HFFc6 (cell line): ENCODE measurements around the gene TTC7B. TPM values are rescaled to one million over a fixed set of nuclear protein-coding genes. Genes with fewer than 3 reads are reported as not detected.

ENCODE experiments used
- DNase-seq: peaks from one replicate; pipeline ENCODE4 v3.0.0-alpha.2; 2018
- H3K27ac Mint-ChIP-seq: 2 replicates; pipeline ENCODE4 v1.8.0; 2020; ENCODE audit warnings: mild to moderate bottlenecking, mixed read lengths
- H3K27me3 Mint-ChIP-seq: 2 replicates; pipeline ENCODE4 v1.8.0; 2021; ENCODE audit warnings: mild to moderate bottlenecking, moderate library complexity, mixed read lengths; ENCODE audit not compliant: insufficient read depth
- H3K36me3 Mint-ChIP-seq: 2 replicates; pipeline ENCODE4 v1.8.0; 2021; ENCODE audit warnings: low read depth, mixed read lengths
- H3K4me1 Mint-ChIP-seq: 2 replicates; pipeline ENCODE4 v1.8.0; 2020; ENCODE audit warnings: low read depth, mixed read lengths
- H3K4me3 Mint-ChIP-seq: 2 replicates; pipeline ENCODE4 v1.8.0; 2020; ENCODE audit warnings: mild to moderate bottlenecking, moderate library complexity, mixed read lengths
- H3K9me3 Mint-ChIP-seq: 2 replicates; pipeline ENCODE4 v1.8.0; 2020; ENCODE audit warnings: mild to moderate bottlenecking, mixed read lengths
- total RNA-seq, 6 experiments: library from RNA; stranded (reverse); fragmentation: NEBNext Ultra II Directional; extraction: Animal tissue kit (Norgen Biotek cat#: 25700); gene quantifications; 2 replicates in 1 of 6; 3 replicates in 5 of 6; pipeline ENCODE4 v1.2.3, GENCODE V29; 2021
- TF ChIP-seq, protein P1 (sequence below): fragments of 200-600 bp; sonication (generic); IDR thresholded peaks from 2 replicates; pipeline ENCODE4 v1.5.0; 2021; ENCODE audit warnings: antibody characterized with exemption, mild to moderate bottlenecking

TTC7B gene
- total RNA-seq, 6 experiments from 2014 or later, result 34.6 to 46.9 (median 40.9) TPM

DNA sequence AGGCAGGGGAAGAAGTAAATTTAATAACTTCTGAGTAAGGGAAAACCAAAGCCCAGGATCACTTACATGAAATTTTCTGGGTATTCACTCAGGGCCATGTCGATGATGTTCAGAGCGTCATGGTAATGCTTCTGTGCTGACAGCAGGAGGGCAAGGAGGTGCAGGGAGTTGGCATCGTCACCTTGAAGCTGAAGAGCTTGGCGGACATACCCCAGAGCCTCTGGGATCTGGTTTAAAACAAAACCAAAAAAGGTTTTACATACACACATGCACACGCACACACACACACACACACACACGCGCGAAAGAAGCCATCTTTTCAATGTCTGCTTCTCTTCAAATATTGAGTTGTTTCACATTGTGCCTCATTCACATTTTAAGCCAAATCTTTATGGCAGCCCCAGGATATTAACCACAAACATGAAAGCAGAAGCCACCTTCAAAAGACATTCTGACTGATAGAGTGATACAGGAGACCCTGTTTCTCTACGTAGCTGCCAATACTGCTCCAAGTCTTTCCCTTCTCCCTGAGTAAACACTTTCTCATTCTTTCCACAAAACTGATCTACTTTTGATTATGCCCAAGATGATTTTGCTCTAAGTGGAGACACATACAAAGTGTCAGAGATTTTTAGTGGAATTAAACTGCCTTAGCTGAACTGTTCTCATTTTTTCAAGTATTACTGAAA is 172.1 kb downstream of the TTC7B start:
- Mint-ChIP-seq H3K27me3 (0 out of 2 replicates have a peak, but pooled peaks cover 3% of the 10 kb centered on the region), H3K9me3 (no peaks in the 10 kb centered on the region), H3K4me1 (peaks cover 7% of the 10 kb centered on the region), H3K27ac (no peak overlapping the region), H3K4me3 (no peak overlapping the region), H3K36me3 (peaks cover 9% of the 10 kb centered on the region)
- no peak for DNase-seq
- TF ChIP-seq, protein P1, sequence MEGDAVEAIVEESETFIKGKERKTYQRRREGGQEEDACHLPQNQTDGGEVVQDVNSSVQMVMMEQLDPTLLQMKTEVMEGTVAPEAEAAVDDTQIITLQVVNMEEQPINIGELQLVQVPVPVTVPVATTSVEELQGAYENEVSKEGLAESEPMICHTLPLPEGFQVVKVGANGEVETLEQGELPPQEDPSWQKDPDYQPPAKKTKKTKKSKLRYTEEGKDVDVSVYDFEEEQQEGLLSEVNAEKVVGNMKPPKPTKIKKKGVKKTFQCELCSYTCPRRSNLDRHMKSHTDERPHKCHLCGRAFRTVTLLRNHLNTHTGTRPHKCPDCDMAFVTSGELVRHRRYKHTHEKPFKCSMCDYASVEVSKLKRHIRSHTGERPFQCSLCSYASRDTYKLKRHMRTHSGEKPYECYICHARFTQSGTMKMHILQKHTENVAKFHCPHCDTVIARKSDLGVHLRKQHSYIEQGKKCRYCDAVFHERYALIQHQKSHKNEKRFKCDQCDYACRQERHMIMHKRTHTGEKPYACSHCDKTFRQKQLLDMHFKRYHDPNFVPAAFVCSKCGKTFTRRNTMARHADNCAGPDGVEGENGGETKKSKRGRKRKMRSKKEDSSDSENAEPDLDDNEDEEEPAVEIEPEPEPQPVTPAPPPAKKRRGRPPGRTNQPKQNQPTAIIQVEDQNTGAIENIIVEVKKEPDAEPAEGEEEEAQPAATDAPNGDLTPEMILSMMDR, result no peak

DNA sequence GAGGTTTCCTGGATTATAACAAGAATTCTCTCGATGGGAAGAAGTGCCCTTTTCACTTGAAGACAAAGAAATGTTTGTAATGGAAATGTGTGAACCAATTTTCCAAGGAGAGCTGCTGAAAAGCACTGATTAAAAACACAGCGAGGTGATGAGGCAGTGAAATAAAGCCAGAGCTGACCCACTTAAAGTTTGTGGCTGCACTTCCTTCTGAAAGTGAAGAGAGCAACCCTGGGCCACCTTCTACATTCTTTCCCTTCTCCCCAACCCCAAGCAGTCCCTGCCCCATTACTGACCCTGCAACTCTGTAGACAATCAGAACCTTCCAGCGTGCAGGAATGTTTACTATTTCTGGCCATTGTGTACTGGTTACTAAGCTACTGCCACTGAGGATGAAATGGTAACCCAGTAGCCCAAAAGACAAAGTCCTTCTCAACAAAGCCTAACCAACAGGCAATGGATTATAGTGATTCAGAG is 173.9 kb downstream of the TTC7B start:
- no peak overlapping the region for H3K4me3 Mint-ChIP-seq
- peaks cover 9% of the 10 kb centered on the region for H3K36me3 Mint-ChIP-seq
- no peak overlapping the region; the same call in 1 of the 2 replicates for H3K27ac Mint-ChIP-seq
- TF ChIP-seq, protein P1, result no peak
- H3K4me1 Mint-ChIP-seq, result peaks cover 5% of the 10 kb centered on the region; the same call in 1 of the 2 replicates
- no peak for DNase-seq
- H3K9me3 Mint-ChIP-seq, result no peaks in the 10 kb centered on the region
- H3K27me3 Mint-ChIP-seq, result 0 out of 2 replicates have a peak, but pooled peaks cover 3% of the 10 kb centered on the region

DNA sequence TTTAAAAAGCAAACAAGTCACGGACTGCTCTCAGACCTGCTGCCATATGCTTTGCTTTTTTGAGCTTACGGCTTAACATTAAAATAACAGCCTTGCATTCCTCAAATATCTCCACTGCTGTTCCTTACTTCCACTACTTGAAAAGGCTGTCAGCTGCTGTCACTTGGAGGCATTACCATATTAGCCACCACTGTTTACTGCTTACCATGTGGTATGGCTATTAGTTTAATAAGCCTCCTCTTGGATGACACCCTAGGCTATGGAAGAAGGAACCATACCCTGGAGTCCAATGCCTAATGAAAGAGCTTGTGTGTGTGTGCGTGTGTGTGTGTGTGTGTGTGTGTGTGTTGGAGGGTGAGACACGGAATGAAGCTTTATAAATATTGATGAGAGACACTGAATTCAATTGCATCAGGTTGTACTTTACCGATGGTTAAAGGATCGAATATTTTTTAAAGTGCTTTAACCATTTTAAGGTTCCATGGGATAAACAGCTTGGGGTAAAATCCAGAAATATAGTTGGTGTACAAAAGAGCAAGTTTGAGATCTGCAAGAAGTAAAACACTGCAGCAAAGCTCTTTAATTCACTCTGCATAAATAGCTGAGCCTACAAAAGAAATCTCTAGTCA is 174.5 kb downstream of the TTC7B start:
- 0 out of 2 replicates have a peak, but pooled peaks cover 3% of the 10 kb centered on the region for H3K27me3 Mint-ChIP-seq
- H3K36me3 Mint-ChIP-seq, result peaks cover 9% of the 10 kb centered on the region
- no peaks in the 10 kb centered on the region for H3K9me3 Mint-ChIP-seq
- peaks cover 5% of the 10 kb centered on the region; the same call in 1 of the 2 replicates for H3K4me1 Mint-ChIP-seq
- H3K4me3 Mint-ChIP-seq, result no peak overlapping the region
- H3K27ac Mint-ChIP-seq, result no peak overlapping the region
- TF ChIP-seq, protein P1, result no peak
- no peak for DNase-seq

DNA sequence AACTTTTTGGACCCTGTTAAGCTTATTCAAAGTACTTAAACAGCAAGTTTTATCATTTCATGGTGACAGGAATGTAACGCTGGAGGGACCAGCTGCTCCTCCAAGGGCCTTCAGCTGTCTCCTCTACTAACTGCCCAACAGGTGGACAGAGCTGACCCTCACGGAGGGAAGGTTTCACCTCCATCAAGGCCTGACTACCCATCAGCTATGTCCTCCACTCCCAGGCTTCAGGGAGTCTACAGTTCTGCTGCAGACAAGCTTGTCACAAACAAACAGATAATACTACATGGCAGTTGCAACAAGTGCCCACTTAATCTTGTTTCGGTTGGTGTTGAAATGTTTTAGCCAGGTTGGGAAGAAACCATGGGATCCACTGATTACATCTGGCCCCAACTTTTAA is 175.1 kb downstream of the TTC7B start:
- Mint-ChIP-seq H3K4me3 (no peak overlapping the region), H3K9me3 (no peaks in the 10 kb centered on the region), H3K27me3 (0 out of 2 replicates have a peak, but pooled peaks cover 3% of the 10 kb centered on the region), H3K4me1 (peaks cover 5% of the 10 kb centered on the region; the same call in 1 of the 2 replicates), H3K36me3 (peaks cover 9% of the 10 kb centered on the region), H3K27ac (no peak overlapping the region)
- no peak for DNase-seq
- TF ChIP-seq, protein P1, result no peak

DNA sequence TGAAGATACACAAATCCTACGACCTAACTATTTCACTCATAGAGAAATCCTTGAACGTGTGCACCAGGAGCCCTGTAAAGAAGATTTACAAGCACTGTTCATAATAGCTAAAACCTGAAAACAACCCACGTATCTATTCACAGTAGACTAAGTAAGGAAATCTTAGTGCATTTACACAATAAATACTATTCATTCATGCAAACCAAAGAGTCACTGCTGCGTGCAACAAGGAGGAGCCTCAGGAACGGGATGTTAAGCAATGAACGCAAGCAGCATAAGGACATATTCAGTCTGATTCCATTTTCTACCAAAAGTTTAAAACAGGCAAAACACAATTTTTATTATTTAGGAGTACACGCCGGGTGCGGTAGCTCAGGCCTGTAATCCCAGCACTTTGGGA is 176.6 kb downstream of the TTC7B start:
- H3K27ac Mint-ChIP-seq, result no peak overlapping the region
- TF ChIP-seq, protein P1, result no peak

More for the DNA sequence above, 176.6 kb downstream of the TTC7B start:
- no peak for DNase-seq
- H3K4me1 Mint-ChIP-seq, result no peaks in the 10 kb centered on the region
- no peak overlapping the region for H3K4me3 Mint-ChIP-seq
- H3K36me3 Mint-ChIP-seq, result peaks cover 5% of the 10 kb centered on the region; the same call in 1 of the 2 replicates
- H3K9me3 Mint-ChIP-seq, result no peaks in the 10 kb centered on the region
- H3K27me3 Mint-ChIP-seq, result 0 out of 2 replicates have a peak, but pooled peaks cover under 1% of the 10 kb centered on the region
